Stimulated activated CD8-positive, alpha-beta memory T cell treated with anti-CD3 and anti-CD28 coated beads, Interleukin-4, amount 100 ng/mL, for 1 hour (primary cell): ENCODE measurements around the gene APLNR.

Experiments
- DNase-seq, 2 donors: peaks; one replicate each; pipeline ENCODE4 v3.0.0-alpha.2; 2020; ENCODE audit warnings: low read depth in 2 of 2, low spot score in 1 of 2

APLNR gene

GRCh38 chr11:57251491-57252104 is 14.5 kb upstream of the APLNR start:
- no peak for DNase-seq

GRCh38 chr11:57251037-57251436 is 14.0 kb upstream of the APLNR start:
- no peak for DNase-seq

GRCh38 chr11:57249384-57250319 is 12.6 kb upstream of the APLNR start:
- DNase-seq = peak in 1 of 2 donors; percentile 5

GRCh38 chr11:57248780-57249383 is 11.8 kb upstream of the APLNR start:
- DNase-seq = no peak

GRCh38 chr11:57244911-57245310 is 7.9 kb upstream of the APLNR start:
- DNase-seq = no peak

- no peak for DNase-seq
Observed at GRCh38 chr11:57241353-57241972, 4.4 kb upstream of the APLNR start.

GRCh38 chr11:57240757-57241156 is 3.7 kb upstream of the APLNR start:
- no peak for DNase-seq

- DNase-seq = no peak
Observed at GRCh38 chr11:57240007-57240406, 3.0 kb upstream of the APLNR start.

- no peak for DNase-seq
Observed at GRCh38 chr11:57239348-57239747, 2.3 kb upstream of the APLNR start.

GRCh38 chr11:57235761-57236703 is 1.0 kb downstream of the APLNR start:
- DNase-seq = no peak

- no peak for DNase-seq
Observed at GRCh38 chr11:57233702-57234101, 3.3 kb downstream of the APLNR start.

GRCh38 chr11:57231539-57232253 is 5.4 kb downstream of the APLNR start:
- no peak for DNase-seq

- DNase-seq = no peak
Observed at GRCh38 chr11:57230791-57231538, 6.1 kb downstream of the APLNR start.

GRCh38 chr11:57230316-57230715 is 6.7 kb downstream of the APLNR start:
- DNase-seq = no peak

- no peak for DNase-seq
Observed at GRCh38 chr11:57228600-57228999, 8.4 kb downstream of the APLNR start.

GRCh38 chr11:57224537-57224936 is 12.5 kb downstream of the APLNR start:
- DNase-seq = no peak

- DNase-seq = no peak
Observed at GRCh38 chr11:57224128-57224527, 12.9 kb downstream of the APLNR start.

- DNase-seq = no peak
Observed at GRCh38 chr11:57223601-57224000, 13.4 kb downstream of the APLNR start.

- DNase-seq = no peak
Observed at GRCh38 chr11:57222239-57222638, 14.8 kb downstream of the APLNR start.
